Measurements from ENCODE around the gene KCNMA1. TPM values are rescaled to one million over a fixed set of nuclear protein-coding genes. Genes with fewer than 3 reads are reported as not detected.

The KCNMA1 gene
- total and polyA plus RNA-seq, 5 experiments from 2014 or later, result not detected

DNA sequence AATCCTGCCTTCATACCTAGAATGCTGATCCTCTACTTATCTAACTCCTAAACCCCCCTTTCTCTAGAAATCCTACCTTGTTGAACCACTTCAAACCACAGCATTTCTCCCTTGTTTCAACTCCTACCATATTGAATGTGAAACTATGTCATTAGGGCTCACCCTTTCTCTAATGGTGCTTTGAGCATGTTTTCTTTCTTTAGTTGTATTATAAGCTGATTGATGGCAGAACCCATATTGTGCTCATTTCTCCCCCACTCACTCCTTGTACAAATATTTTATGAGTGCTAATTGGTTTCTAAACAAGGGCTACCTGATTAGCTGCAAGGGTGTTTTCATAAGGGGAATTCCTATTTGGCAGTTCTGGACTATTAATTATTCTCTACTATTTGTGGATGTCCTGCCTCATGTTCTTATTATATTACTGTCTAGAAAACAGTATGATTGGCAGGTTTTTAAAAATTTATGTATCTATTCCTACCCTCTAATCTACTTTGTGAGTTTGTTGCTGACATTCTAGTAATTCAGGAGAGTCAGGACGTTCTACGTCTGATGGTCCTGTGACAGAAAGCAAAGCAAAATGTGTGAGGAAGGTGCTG lies 765.8 kb downstream of the KCNMA1 start:
- peaks cover 6 to 29% (median 17%) of the 10 kb centered on the region in 5 donors for H3K27me3 Mint-ChIP-seq
- H3K9me3 Mint-ChIP-seq, result peaks cover 0 to 11% (median 0%) of the 10 kb centered on the region in 9 donors
- H3K36me3 Mint-ChIP-seq, result no peaks in the 10 kb centered on the region
- no peak overlapping the region for H3K27ac Mint-ChIP-seq
- no peaks in the 10 kb centered on the region for H3K4me1 Mint-ChIP-seq
- POLR2A ChIA-PET, result no interaction called here
- no peak overlapping the region for H3K4me3 Mint-ChIP-seq
- ATAC-seq (no peak), DNase-seq (no peak)

DNA sequence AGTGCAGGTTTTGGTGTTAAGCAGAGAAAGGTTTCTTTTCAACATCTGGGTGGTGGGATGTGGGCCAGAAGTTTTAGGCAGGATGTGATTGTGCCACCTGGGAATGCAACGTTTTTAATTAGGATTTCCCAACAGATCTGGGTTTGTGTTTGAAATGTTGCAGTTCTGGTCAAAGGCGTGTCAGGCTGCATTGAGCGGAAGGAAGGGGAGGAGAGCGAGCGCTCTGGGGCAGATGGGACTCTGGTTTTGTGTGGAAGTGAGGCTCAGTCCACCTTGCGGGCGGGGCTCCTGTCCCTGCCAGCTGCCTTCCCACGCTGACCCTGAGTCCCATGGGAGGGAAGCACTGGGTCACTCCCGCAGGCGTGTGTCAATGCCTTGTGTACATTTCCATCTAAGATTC lies 767.7 kb downstream of the KCNMA1 start:
- ATAC-seq, result no peak
- Mint-ChIP-seq H3K9me3 (peaks cover 0 to 11% (median 0%) of the 10 kb centered on the region in 9 donors), H3K4me1 (no peaks in the 10 kb centered on the region), H3K27ac (no peak overlapping the region), H3K27me3 (peaks cover 4 to 28% (median 15%) of the 10 kb centered on the region in 5 donors), H3K4me3 (no peak overlapping the region), H3K36me3 (no peaks in the 10 kb centered on the region)
- no peak for DNase-seq
- POLR2A ChIA-PET, result no interaction called here

DNA sequence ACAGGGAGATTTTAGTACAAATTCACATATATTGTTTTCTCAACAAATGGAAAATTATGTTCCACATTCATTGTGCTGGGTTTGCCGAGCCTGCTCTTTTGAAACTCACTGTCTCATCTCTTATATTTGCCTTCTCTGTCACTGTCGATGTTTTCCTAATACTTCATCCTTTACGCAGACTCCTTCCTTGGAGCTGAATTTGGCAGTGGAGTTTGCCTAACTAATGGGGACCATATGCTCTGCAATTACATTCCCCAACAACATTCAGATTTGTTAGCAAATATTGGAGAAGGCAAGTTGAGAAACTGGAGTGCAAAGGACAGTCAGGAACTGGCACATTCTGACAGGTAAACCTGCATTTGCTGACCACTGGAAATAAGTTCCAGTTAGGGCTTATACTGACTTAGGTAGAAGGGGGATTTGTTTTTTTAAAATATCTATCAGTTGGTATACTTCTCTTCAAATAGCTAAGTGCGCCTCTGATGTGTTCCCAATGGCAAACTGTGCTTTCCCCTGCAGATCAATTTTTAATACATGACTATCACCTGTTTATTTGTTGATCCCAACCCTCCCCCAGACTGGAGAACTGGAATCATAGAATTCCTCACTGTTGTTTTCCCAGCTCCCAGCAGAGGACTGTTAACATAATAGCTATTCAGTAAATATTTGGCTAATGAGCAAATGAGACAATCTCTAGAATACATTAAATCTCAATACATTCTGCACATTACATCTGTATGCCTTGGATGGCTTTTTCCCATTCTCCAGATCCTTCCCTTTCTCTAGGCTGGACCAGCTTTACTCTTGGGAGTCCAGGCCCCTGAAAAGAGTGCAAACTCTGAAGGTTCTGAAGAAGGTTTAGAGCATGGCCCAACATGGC lies 769.3 kb downstream of the KCNMA1 start:
- H3K36me3 Mint-ChIP-seq, result no peaks in the 10 kb centered on the region
- H3K27ac Mint-ChIP-seq, result no peak overlapping the region
- no peaks in the 10 kb centered on the region for H3K4me1 Mint-ChIP-seq
- no peak for ATAC-seq
- H3K9me3 Mint-ChIP-seq, result peaks cover 0 to 11% (median 2%) of the 10 kb centered on the region in 9 donors
- POLR2A ChIA-PET, result no interaction called here
- no peak for DNase-seq
- peaks cover 2 to 20% (median 10%) of the 10 kb centered on the region in 5 donors for H3K27me3 Mint-ChIP-seq
- no peak overlapping the region for H3K4me3 Mint-ChIP-seq

DNA sequence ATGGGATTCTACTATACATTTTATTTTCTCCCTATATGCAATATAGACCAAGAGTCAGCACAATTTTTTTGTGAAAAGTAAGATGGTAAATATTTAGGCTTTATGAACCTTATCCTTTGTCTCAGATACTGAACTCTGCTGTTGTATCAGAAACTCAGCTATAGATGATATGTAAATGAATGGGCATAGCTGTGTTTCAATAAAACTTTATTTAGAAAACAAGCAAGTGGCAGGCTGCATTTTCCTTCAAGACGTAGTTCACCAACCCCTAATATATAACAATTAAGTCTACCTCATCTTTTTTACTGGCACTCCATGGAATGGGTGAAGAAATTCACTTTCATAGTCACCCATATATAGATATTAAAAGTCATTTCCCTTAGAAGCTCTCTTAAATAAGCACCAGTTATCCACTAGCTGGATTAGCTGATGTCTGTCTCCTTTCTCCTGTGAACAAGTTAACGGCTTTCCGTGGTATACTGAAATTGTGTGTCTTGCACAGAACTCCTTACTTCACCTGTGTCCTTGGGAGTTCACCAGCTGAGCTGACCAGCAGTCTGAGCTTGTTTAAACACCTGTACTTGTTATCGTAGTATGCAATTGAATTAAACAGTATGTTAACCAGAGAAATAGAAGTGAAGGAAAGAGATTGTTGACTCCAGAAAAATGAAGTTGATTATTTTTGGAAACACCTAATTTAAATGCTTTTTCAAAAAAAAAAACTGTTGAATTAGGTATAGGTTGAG lies 770.6 kb downstream of the KCNMA1 start:
- POLR2A ChIA-PET, result no interaction called here
- H3K27ac Mint-ChIP-seq, result no peak overlapping the region
- no peaks in the 10 kb centered on the region for H3K4me1 Mint-ChIP-seq
- ATAC-seq (no peak), DNase-seq (no peak)
- H3K27me3 Mint-ChIP-seq, result peaks cover 2 to 15% (median 11%) of the 10 kb centered on the region in 5 donors
- no peak overlapping the region for H3K4me3 Mint-ChIP-seq
- no peaks in the 10 kb centered on the region for H3K36me3 Mint-ChIP-seq
- peaks cover 0 to 11% (median 2%) of the 10 kb centered on the region in 9 donors for H3K9me3 Mint-ChIP-seq

DNA sequence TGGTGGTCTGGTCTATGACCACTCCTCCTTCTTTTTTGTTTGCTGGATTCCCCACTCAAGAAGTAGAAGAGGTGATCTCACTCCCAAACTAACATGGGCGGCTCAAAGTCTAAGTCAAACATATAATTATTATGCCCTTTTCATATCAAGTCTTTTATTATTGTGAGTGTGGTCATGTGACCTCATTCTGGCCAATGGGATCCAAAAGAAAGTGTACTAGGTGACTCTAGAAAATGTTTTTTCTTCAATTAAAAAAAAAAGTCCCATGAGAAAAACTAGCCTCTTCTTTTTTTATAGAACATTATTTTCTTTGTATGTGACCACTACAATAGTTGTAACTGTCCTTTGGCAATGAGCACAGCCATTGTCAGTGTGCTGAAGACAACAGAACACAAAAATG lies 772.7 kb downstream of the KCNMA1 start:
- Mint-ChIP-seq H3K36me3 (no peaks in the 10 kb centered on the region), H3K27me3 (peaks cover 0 to 7% (median 2%) of the 10 kb centered on the region in 5 donors), H3K27ac (no peak overlapping the region), H3K4me3 (no peak overlapping the region), H3K9me3 (peaks cover 0 to 3% (median 0%) of the 10 kb centered on the region in 9 donors), H3K4me1 (no peaks in the 10 kb centered on the region)
- DNase-seq (no peak), ATAC-seq (no peak)
- POLR2A ChIA-PET, result no interaction called here

DNA sequence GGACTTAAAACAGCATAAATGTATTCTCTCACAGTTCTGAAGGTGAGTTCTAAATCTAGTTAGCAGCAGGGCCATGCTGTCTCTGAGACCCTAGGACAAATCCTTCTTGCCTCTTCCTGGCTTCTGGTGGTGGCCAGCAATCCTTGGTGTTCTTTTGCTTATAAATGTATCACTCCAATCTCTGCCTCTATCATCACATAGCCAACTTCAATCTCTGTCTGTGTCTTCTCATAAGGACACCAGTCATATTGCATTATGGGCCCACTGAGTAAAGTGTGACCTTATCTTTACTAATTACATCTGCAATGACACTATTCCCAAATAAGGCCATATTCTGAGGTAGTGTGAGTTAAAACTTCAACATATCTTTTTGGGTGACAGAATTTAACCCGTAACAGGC lies 778.9 kb downstream of the KCNMA1 start:
- DNase-seq (no peak), ATAC-seq (no peak)
- H3K27ac Mint-ChIP-seq, result no peak overlapping the region
- POLR2A ChIA-PET, result no interaction called here
- no peak overlapping the region for H3K4me3 Mint-ChIP-seq
- peaks cover 0 to 4% (median 0%) of the 10 kb centered on the region in 3 donors for H3K36me3 Mint-ChIP-seq
- H3K27me3 Mint-ChIP-seq, result peaks cover 0 to 7% (median 0%) of the 10 kb centered on the region in 5 donors
- H3K9me3 Mint-ChIP-seq, result peaks cover 0 to 12% (median 7%) of the 10 kb centered on the region in 9 donors
- no peaks in the 10 kb centered on the region for H3K4me1 Mint-ChIP-seq

DNA sequence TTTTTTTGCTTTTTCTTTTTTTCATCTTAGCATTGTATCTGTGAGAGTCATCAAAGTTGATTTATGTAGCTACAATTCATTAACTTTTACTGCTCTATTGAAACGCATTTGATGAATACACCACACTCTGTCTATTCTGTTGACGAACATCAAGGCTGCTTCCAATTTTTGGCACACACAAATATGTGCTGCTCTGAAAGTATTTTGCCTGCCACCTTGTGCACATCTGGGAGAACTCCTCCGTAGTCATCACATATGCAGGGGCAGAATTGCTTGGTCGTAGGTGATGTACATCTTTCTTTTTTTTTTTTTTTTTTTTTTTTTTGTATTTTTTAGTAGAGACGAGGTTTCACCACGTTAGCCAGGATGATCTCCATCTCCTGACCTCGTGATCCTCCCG lies 796.8 kb downstream of the KCNMA1 start:
- Mint-ChIP-seq H3K27ac (no peak overlapping the region), H3K4me1 (no peaks in the 10 kb centered on the region), H3K27me3 (peaks cover 0 to 3% (median 2%) of the 10 kb centered on the region in 5 donors), H3K36me3 (no peaks in the 10 kb centered on the region), H3K4me3 (no peak overlapping the region), H3K9me3 (peaks cover 0 to 4% (median 2%) of the 10 kb centered on the region in 9 donors)
- POLR2A ChIA-PET, result no interaction called here
- no peak for ATAC-seq
- no peak for DNase-seq

DNA sequence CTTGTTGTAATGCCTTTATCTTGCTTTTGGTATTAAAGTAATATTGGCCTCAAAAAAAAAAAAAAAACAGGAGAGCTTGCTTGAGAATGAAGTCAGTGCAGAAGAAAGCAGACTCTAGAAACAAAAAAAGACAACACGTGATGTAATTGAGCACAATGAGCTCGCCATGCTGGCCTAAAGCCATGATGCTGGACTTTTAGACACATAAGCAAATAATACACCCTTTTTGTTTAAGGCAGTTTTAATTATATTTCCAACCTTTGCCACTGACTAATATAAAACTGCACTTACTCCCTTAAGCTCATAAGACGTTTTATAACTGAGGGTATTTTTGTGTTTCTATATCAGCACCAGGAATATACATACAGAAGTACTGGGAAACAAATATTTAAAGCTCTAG lies 798.3 kb downstream of the KCNMA1 start:
- ATAC-seq (no peak), DNase-seq (no peak)
- Mint-ChIP-seq H3K9me3 (peaks cover 0 to 2% (median 0%) of the 10 kb centered on the region in 9 donors), H3K36me3 (no peaks in the 10 kb centered on the region), H3K27ac (no peak overlapping the region), H3K4me1 (no peaks in the 10 kb centered on the region), H3K4me3 (no peak overlapping the region), H3K27me3 (peaks cover 0 to 3% (median 1%) of the 10 kb centered on the region in 5 donors)
- POLR2A ChIA-PET, result no interaction called here

DNA sequence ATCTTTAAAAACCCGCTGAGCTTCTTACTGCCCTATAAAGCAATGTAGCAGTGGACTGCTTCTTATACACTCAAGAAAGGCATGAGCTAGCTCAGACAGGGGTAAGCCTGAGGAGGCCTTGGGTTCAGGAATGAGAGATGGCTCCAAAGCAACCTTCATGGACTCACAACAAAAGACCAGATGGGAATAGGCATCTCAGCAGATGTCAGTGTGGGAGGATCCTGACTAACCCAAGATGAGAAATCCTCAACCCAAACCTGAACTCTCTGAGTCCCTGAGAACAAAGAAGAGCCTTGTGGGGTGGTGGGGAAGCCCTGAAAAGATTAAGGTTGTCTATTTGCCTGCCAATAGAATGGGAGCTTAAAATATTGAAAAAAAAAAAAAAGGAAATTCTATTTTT lies 807.4 kb downstream of the KCNMA1 start:
- POLR2A ChIA-PET, result no interaction called here
- Mint-ChIP-seq H3K27ac (peak overlapping the region in 1 of 10 donors; percentile 37), H3K27me3 (peaks cover 0 to 20% (median 3%) of the 10 kb centered on the region in 5 donors), H3K4me1 (no peaks in the 10 kb centered on the region), H3K36me3 (no peaks in the 10 kb centered on the region), H3K9me3 (peaks cover 0 to 11% (median 0%) of the 10 kb centered on the region in 9 donors), H3K4me3 (no peak overlapping the region)
- DNase-seq (no peak), ATAC-seq (no peak)

DNA sequence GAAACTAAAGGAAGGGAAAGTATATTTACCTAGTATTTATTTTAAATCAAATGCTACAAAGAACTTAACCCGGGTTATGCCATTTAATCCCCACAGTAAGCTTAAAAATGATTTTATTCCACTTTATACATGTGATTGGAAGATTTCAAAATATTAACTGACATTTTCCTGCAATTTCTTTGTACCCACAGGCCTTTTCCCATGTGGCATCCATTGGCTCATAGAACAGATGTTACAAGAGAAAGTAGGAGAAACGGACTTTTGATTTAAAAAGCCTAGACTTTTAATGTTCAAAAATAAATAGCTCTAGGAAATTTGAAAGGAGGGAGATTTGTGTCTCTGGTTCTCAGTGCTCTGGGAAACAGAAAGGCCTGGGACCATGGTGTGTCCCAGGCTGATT lies 807.9 kb downstream of the KCNMA1 start:
- H3K9me3 Mint-ChIP-seq, result peaks cover 0 to 11% (median 0%) of the 10 kb centered on the region in 9 donors
- no peaks in the 10 kb centered on the region for H3K4me1 Mint-ChIP-seq
- peaks cover 0 to 20% (median 3%) of the 10 kb centered on the region in 5 donors for H3K27me3 Mint-ChIP-seq
- no peak for ATAC-seq
- DNase-seq, result no peak
- H3K27ac Mint-ChIP-seq, result no peak overlapping the region
- H3K36me3 Mint-ChIP-seq, result no peaks in the 10 kb centered on the region
- H3K4me3 Mint-ChIP-seq, result no peak overlapping the region
- POLR2A ChIA-PET, result no interaction called here

Data from naive thymus-derived CD8-positive, alpha-beta T cell (primary cell).